ENCODE data around the gene OLA1.

- TF ChIP-seq CEBPB (IDR thresholded peaks at IDR 0.05) = no peak
- no peak for TF ChIP-seq REST (IDR thresholded peaks at IDR 0.05)
- TF ChIP-seq CTCF (IDR thresholded peaks at IDR 0.05) = no peak
- no peak for TF ChIP-seq MYC (IDR thresholded peaks at IDR 0.05; ENCODE audit: borderline replicate concordance, low read length)
- no peak for TF ChIP-seq ZFP36 (IDR thresholded peaks at IDR 0.05; ENCODE audit: borderline replicate concordance, partially characterized antibody)
- no peak for TF ChIP-seq HMGXB4 (CRISPR knock-in tag; IDR thresholded peaks at IDR 0.05; ENCODE audit: borderline replicate concordance)
- no peak for TF ChIP-seq E2F6 (IDR thresholded peaks at IDR 0.05; ENCODE audit: borderline replicate concordance, low read depth)
- no peak for TF ChIP-seq EP300 (IDR thresholded peaks at IDR 0.05)
- no peak for TF ChIP-seq POLR2A (IDR thresholded peaks at IDR 0.05; ENCODE audit: low read length)
- TF ChIP-seq MAX (IDR thresholded peaks at IDR 0.05) = no peak
- TF ChIP-seq RARB (CRISPR knock-in tag; IDR thresholded peaks at IDR 0.05) = no peak
- TF ChIP-seq PBX3 (IDR thresholded peaks at IDR 0.05) = no peak
Measured at GRCh38 chr2:174233771-174234275, 14.5 kb downstream of the OLA1 start.

All from A549 (cell line).